ENCODE results near the gene MYO3B. TPM values are rescaled to one million over a fixed set of nuclear protein-coding genes. Genes with fewer than 3 reads are reported as not detected.

MYO3B gene
- total and polyA plus RNA-seq, 2 donors (not counting 3 experiments of a cell fraction or from before 2014, with no cell fraction given) = 0.03 TPM; not detected in 1

DNA sequence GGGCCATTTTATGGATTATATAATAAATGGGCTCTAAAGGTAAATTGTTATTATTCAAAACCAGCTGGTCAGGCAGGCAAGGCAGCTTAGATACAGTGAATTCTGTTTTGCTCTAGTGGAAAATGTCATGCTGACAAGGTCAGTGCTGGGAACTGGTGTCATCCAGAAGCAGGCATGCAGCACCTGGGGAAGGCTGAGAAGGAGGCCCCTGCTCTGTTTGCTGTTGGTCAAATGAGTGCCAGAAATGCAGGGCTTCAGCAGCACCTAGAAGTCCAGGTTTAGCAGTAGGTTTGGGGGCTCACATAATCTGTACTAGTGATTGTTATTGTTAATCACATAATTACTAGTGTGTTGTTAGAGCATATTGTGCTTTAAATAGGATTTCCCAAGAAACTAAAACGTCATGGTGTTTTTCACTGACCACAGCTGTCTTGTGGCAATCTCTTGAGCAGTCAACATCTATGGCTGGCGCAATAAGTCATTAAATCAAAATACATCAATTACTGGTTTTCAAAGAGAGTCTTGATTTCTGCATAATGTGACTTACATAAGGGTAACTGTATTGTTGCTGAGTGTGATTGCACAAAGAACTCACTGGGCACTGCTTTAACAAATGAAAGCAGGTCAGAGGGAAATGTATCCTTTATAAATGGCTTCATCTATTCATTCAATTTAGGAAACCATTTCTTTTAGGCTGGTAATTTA is 99.1 kb downstream of the MYO3B start:
- POLR2A ChIA-PET = no interaction called here
- peaks cover 3 to 13% of the 10 kb centered on the region in 2 experiments for H3K27me3 ChIP-seq (ENCODE audit: control insufficient read depth in 2 of 2, insufficient read depth in 2 of 2, low read length in 2 of 2)
- no peaks in the 10 kb centered on the region for H3K79me2 ChIP-seq (ENCODE audit: control insufficient read depth, insufficient read depth, low read length)
- no peaks in the 10 kb centered on the region for H3K4me1 ChIP-seq (ENCODE audit: control insufficient read depth, extremely low read depth, insufficient read depth, low read length)
- no peaks in the 10 kb centered on the region for H3K36me3 ChIP-seq (ENCODE audit: control insufficient read depth in 2 of 2, extremely low read depth in 1 of 2, insufficient read depth in 2 of 2, low read length in 2 of 2)
- dilution Hi-C loops (cut with MboI; ENCODE audit: extremely low pct_ligation_motif_present, low sequenced_read_pairs) = no loop called here
- CTCF ChIA-PET = interaction anchor here (1.4 kb wide), 2 partner anchors 29 to 84 kb away, joined by 3 to 4 read pairs; no protein-coding TSS in a partner anchor
- no peak for DNase-seq (ENCODE audit: low read depth, low spot score)
- H3K4me2 ChIP-seq (ENCODE audit: insufficient read depth, low read length) = no peak overlapping the region
- no peak overlapping the region for H2AFZ ChIP-seq (ENCODE audit: low read depth, low read length)
- H3K4me3 ChIP-seq (replicated peaks in 1 of 3; ENCODE audit: insufficient read depth in 1 of 3, low read depth in 1 of 3, low read length in 3 of 3) = no peak overlapping the region
- no peak overlapping the region for H3K27ac ChIP-seq (ENCODE audit: insufficient read depth, low read depth, low read length)
- H4K20me1 ChIP-seq (replicated peaks; ENCODE audit: control insufficient read depth, extremely low read depth, insufficient read depth, low read length) = no peaks in the 10 kb centered on the region
- FAIRE-seq = no peak
- H3K9me1 ChIP-seq (replicated peaks; ENCODE audit: control insufficient read depth, extremely low read depth, insufficient read depth, low read length) = no peaks in the 10 kb centered on the region
- intact Hi-C loops (cut with micrococcal nuclease) = no loop called here
- no peaks in the 10 kb centered on the region for H3K9me3 ChIP-seq (replicated peaks; ENCODE audit: control insufficient read depth, insufficient read depth, low read length)
- no peak overlapping the region for H3K9ac ChIP-seq (replicated peaks; ENCODE audit: extremely low read depth, insufficient read depth, low read length)
- TF ChIP-seq JUN (IDR thresholded peaks at IDR 0.05; ENCODE audit: borderline replicate concordance, insufficient read depth, insufficient read length, low read depth) (no peak), GATA2 (IDR thresholded peaks at IDR 0.05; ENCODE audit: insufficient read depth, insufficient read length, low read depth, low read length) (no peak), POLR2A (IDR thresholded peaks at IDR 0.05; ENCODE audit: low read depth, low read length) (no peak), MYC (IDR thresholded peaks at IDR 0.05; ENCODE audit: low read depth, low read length) (no peak), POLR2AphosphoS5 (IDR thresholded peaks at IDR 0.05; ENCODE audit: insufficient read depth, low read depth, low read length) (no peak), FOS (IDR thresholded peaks at IDR 0.05; ENCODE audit: borderline replicate concordance, insufficient read depth, low read length) (no peak), EZH2 (IDR thresholded peaks at IDR 0.05; ENCODE audit: borderline replicate concordance, low read depth, low read length, severe bottlenecking) (no peak)
- TF ChIP-seq, protein P1, sequence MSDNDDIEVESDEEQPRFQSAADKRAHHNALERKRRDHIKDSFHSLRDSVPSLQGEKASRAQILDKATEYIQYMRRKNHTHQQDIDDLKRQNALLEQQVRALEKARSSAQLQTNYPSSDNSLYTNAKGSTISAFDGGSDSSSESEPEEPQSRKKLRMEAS (IDR thresholded peaks at IDR 0.05; ENCODE audit: insufficient read depth, insufficient read length) = no peak
- TF ChIP-seq, protein P2, sequence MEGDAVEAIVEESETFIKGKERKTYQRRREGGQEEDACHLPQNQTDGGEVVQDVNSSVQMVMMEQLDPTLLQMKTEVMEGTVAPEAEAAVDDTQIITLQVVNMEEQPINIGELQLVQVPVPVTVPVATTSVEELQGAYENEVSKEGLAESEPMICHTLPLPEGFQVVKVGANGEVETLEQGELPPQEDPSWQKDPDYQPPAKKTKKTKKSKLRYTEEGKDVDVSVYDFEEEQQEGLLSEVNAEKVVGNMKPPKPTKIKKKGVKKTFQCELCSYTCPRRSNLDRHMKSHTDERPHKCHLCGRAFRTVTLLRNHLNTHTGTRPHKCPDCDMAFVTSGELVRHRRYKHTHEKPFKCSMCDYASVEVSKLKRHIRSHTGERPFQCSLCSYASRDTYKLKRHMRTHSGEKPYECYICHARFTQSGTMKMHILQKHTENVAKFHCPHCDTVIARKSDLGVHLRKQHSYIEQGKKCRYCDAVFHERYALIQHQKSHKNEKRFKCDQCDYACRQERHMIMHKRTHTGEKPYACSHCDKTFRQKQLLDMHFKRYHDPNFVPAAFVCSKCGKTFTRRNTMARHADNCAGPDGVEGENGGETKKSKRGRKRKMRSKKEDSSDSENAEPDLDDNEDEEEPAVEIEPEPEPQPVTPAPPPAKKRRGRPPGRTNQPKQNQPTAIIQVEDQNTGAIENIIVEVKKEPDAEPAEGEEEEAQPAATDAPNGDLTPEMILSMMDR (IDR thresholded peaks at IDR 0.05; ENCODE audit: extremely low read depth in 1 of 2, insufficient read depth in 1 of 2, low read depth in 1 of 2, low read length in 2 of 2) = no peak
- no TSS peak for BruUV-seq (replicated peaks)
